Glomerular visceral epithelial cell (primary cell): ENCODE data around the gene FOXN3.
"Not testable (repeated sequence)": the region's sequence is repeated elsewhere in the genome, so short reads cannot be mapped to it uniquely, and the experiment has no call there.

ENCODE experiments used
- DNase-seq: peaks from one replicate; pipeline ENCODE4 v3.0.0-alpha.2; 2016; ENCODE audit errors: extremely low spot score

Gene FOXN3

GRCh38 chr14:89131004-89131750 lies 285.9 kb downstream of the FOXN3 start:
- DNase-seq: no peak

GRCh38 chr14:89129570-89129969 lies 287.5 kb downstream of the FOXN3 start:
- DNase-seq: no peak

- no peak for DNase-seq
These were observed 288.6 kb downstream of the FOXN3 start for GRCh38 chr14:89128311-89129026.

GRCh38 chr14:89126461-89126860 lies 290.6 kb downstream of the FOXN3 start:
- DNase-seq: no peak

- no peak for DNase-seq
These were observed 291.8 kb downstream of the FOXN3 start for GRCh38 chr14:89125216-89125615.

GRCh38 chr14:89123851-89124250 lies 293.2 kb downstream of the FOXN3 start:
- no peak for DNase-seq

- DNase-seq: no peak
These were observed 293.8 kb downstream of the FOXN3 start for GRCh38 chr14:89123215-89123614.

GRCh38 chr14:89121968-89122620 lies 294.9 kb downstream of the FOXN3 start:
- DNase-seq: no peak

GRCh38 chr14:89117012-89117411 lies 300.0 kb downstream of the FOXN3 start:
- no peak for DNase-seq

GRCh38 chr14:89114109-89114508 lies 302.9 kb downstream of the FOXN3 start:
- DNase-seq: no peak

GRCh38 chr14:89112720-89113119 lies 304.3 kb downstream of the FOXN3 start:
- no peak for DNase-seq

GRCh38 chr14:89111766-89112543 lies 305.1 kb downstream of the FOXN3 start:
- not testable (repeated sequence) for DNase-seq

GRCh38 chr14:89111232-89111631 lies 305.8 kb downstream of the FOXN3 start:
- not testable (repeated sequence) for DNase-seq

GRCh38 chr14:89110110-89110509 lies 306.9 kb downstream of the FOXN3 start:
- no peak for DNase-seq

GRCh38 chr14:89108608-89109007 lies 308.4 kb downstream of the FOXN3 start:
- DNase-seq: no peak

- no peak for DNase-seq
These were observed 309.4 kb downstream of the FOXN3 start for GRCh38 chr14:89107626-89108025.
